Naive thymus-derived CD4-positive, alpha-beta T cell (primary cell): ENCODE results near the gene ACSL6. TPM values are rescaled to one million over a fixed set of nuclear protein-coding genes. Genes with fewer than 3 reads are reported as not detected.

Source experiments
- ATAC-seq: fragments of 150-1000 bp; cut with Tn5 transposase; 2 replicates; pipeline ENCODE4 v1.10.0; 2021; ENCODE audit warnings: mild to moderate bottlenecking, moderate library complexity
- CTCF ChIA-PET: fragments of 350-600 bp; sonication (Branson Sonifier 250); formaldehyde crosslinking; loops from one replicate; lab custom pipeline; 2021; ENCODE audit warnings: antibody characterized with exemption; lab: Charles Lee
- POLR2A ChIA-PET: fragments of 350-600 bp; sonication (Branson Sonifier 250); formaldehyde crosslinking; loops from one replicate; lab custom pipeline; 2021; ENCODE audit warnings: antibody characterized with exemption, inconsistent platforms; lab: Charles Lee
- DNase-seq, 9 donors: peaks; one replicate each; pipeline versions ENCODE4 v3.0.0 to v3.0.0-alpha.2; 2020 to 2022; ENCODE audit warnings: mixed read lengths in 1 of 9
- H3K27ac ChIP-seq: one replicate; pipeline ENCODE4 v1.7.0; 2013; ENCODE audit warnings: mild to moderate bottlenecking, low read depth, low read length, moderate library complexity
- H3K27me3 ChIP-seq, 2 donors: one replicate each; pipeline ENCODE4 v1.7.0; 2013; ENCODE audit warnings: low read length in 2 of 2, mild to moderate bottlenecking in 2 of 2, moderate library complexity in 2 of 2; ENCODE audit not compliant: control insufficient read depth in 2 of 2, insufficient read depth in 2 of 2
- H3K36me3 ChIP-seq, 3 experiments: 1 replicate in 2 of 3; 2 replicates in 1 of 3; pipeline ENCODE4 v1.7.0; 2013; ENCODE audit warnings: low read length in 3 of 3, mild to moderate bottlenecking in 3 of 3, moderate library complexity in 1 of 3; ENCODE audit not compliant: insufficient read depth in 3 of 3, control insufficient read depth in 2 of 3
- H3K4me1 ChIP-seq, 2 donors: one replicate each; pipeline ENCODE4 v1.7.0; 2013; ENCODE audit warnings: low read length in 2 of 2, mild to moderate bottlenecking in 2 of 2, moderate library complexity in 1 of 2; ENCODE audit not compliant: control insufficient read depth in 2 of 2, insufficient read depth in 2 of 2
- H3K4me3 ChIP-seq: 2 replicates; pipeline ENCODE4 v1.7.0; 2013; ENCODE audit warnings: mild to moderate bottlenecking, low read length
- H3K9me3 ChIP-seq, 3 experiments: 1 replicate in 2 of 3; 2 replicates in 1 of 3; pipeline ENCODE4 v1.7.0; 2013; ENCODE audit warnings: low read length in 3 of 3; ENCODE audit not compliant: control insufficient read depth in 2 of 3
- H3K27ac Mint-ChIP-seq, 9 donors: one replicate each; pipeline ENCODE4 v1.8.0; 2020 to 2022; ENCODE audit warnings: mixed read lengths in 9 of 9, mild to moderate bottlenecking in 8 of 9, moderate library complexity in 5 of 9, inconsistent platforms in 2 of 9
- H3K27me3 Mint-ChIP-seq, 5 donors: one replicate each; pipeline ENCODE4 v1.8.0; 2021 to 2022; ENCODE audit warnings: mixed read lengths in 5 of 5, mild to moderate bottlenecking in 1 of 5
- H3K36me3 Mint-ChIP-seq, 5 donors: one replicate each; pipeline ENCODE4 v1.8.0; 2020 to 2022; ENCODE audit warnings: mixed read lengths in 5 of 5, mild to moderate bottlenecking in 3 of 5, inconsistent platforms in 1 of 5
- H3K4me1 Mint-ChIP-seq, 7 donors: one replicate each; pipeline ENCODE4 v1.8.0; 2020 to 2022; ENCODE audit warnings: mixed read lengths in 7 of 7, mild to moderate bottlenecking in 3 of 7, inconsistent platforms in 1 of 7
- H3K4me3 Mint-ChIP-seq, 10 donors: one replicate each; pipeline ENCODE4 v1.8.0; 2020 to 2022; ENCODE audit warnings: mild to moderate bottlenecking in 10 of 10, mixed read lengths in 10 of 10, moderate library complexity in 6 of 10, inconsistent platforms in 2 of 10
- H3K9me3 Mint-ChIP-seq, 11 donors: one replicate each; pipeline ENCODE4 v1.8.0; 2020 to 2022; ENCODE audit warnings: mixed read lengths in 11 of 11, mild to moderate bottlenecking in 4 of 11, inconsistent platforms in 1 of 11, moderate library complexity in 1 of 11
- intact Hi-C, 2 donors: fragments of 100-400 bp; cut with micrococcal nuclease; formaldehyde crosslinking; loops; one replicate each; pipeline ENCODE4 v1.15.1; 2023
- polyA plus RNA-seq, 2 donors: library from polyadenylated mRNA; unstranded; fragments of 300-500 nt; fragmentation: Illumina TruSeq; gene quantifications; one replicate each; pipeline ENCODE4 v1.2.3, GENCODE V29; 2021
- total RNA-seq, 6 experiments: library from RNA in 5 of 6; stranded (reverse) in 5 of 6; gene quantifications; 1 replicate in 5 of 6; 2 replicates in 1 of 6; pipeline ENCODE4 v1.2.3 and lab custom pipeline; 2021 to 2026

Gene ACSL6
- total and polyA plus RNA-seq, 7 experiments from 2014 or later, result 13.6 to 42.8 (median 22.2) TPM

DNA sequence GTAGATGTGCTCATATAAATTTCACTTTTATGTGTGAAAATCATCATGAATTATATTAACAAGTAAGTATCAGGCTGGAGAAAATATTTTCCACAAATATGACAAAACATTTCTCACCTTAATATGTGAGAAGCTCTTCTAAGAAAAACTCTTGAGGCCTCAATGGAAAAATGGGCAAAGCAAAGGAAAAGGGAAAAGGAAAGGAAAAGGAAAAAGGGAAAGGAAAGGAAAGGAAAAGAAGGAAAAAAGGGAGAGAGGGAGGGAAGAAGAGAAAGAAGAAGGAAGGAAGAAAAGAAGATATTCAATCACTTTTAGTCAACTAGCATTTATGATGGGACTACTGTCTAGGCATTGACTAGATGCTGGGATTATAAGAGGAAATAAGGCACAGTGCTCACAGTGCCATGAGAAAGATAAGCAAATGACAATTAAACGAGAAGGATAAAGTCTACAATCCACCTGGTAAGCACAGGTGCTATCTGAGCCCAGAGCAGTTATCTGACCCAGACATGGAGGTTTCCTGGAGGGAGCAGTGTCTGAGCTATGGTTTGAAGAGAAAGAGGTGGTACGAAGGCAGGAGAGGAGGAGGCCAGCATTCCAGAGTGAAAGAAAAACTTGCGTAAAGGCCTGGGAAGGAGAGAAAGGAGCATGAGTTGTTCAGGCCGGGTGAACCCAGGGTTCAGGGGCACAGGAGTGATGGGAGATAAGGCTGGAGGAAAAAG lies 18.3 kb upstream of the ACSL6 start:
- Mint-ChIP-seq H3K4me3 (no peak overlapping the region), H3K27me3 (peaks cover 10 to 55% (median 14%) of the 10 kb centered on the region in 5 donors), H3K4me1 (peaks cover 8 to 17% (median 10%) of the 10 kb centered on the region in 7 donors), H3K36me3 (peaks cover 5 to 21% (median 11%) of the 10 kb centered on the region in 5 donors), H3K9me3 (peaks cover 3 to 23% (median 10%) of the 10 kb centered on the region in 11 donors), H3K27ac (no peak overlapping the region)
- Histone ChIP-seq H3K27ac (no peak overlapping the region), H3K4me1 (peaks cover 0 to 19% of the 10 kb centered on the region in 2 donors), H3K27me3 (no peaks in the 10 kb centered on the region), H3K9me3 (no peaks in the 10 kb centered on the region), H3K36me3 (no peaks in the 10 kb centered on the region), H3K4me3 (no peak overlapping the region)
- POLR2A ChIA-PET, result no interaction called here
- CTCF ChIA-PET, result no interaction called here
- intact Hi-C loops, result no loop called here
- ATAC-seq (no peak), DNase-seq (no peak)

DNA sequence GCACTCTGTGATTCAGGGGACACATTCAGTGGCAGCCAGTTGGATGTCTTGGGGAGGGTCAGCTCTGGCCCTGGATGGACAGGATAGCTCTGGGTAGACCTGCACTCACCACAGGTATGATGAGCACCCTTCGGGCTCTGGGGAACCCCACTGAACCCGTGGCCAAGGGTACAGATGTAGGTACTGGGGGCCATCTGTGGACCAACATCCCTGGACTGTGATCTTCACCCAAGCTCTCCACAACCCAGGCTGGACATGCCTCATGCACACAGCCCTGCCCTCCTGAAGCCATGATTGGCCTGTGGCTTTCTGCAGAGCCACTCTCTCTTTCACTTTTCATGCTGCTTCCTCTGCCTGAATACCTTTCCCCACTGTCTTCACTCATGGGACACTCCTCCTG lies 15.6 kb upstream of the ACSL6 start:
- Mint-ChIP-seq H3K9me3 (peaks cover 0 to 8% (median 1%) of the 10 kb centered on the region in 11 donors), H3K27me3 (peaks cover 8 to 34% (median 10%) of the 10 kb centered on the region in 5 donors), H3K4me1 (peaks cover 8 to 17% (median 10%) of the 10 kb centered on the region in 7 donors), H3K36me3 (peaks cover 0 to 14% (median 5%) of the 10 kb centered on the region in 5 donors), H3K4me3 (peak overlapping the region in 1 of 10 donors; percentile 58), H3K27ac (peak overlapping the region in 1 of 9 donors; percentile 44)
- Histone ChIP-seq H3K9me3 (no peaks in the 10 kb centered on the region), H3K27ac (no peak overlapping the region), H3K4me1 (peaks cover 0 to 19% of the 10 kb centered on the region in 2 donors), H3K4me3 (no peak overlapping the region), H3K27me3 (no peaks in the 10 kb centered on the region), H3K36me3 (no peaks in the 10 kb centered on the region)
- ATAC-seq (peak; percentile 18), DNase-seq (no peak)
- intact Hi-C loops, result no loop called here
- CTCF ChIA-PET, result no interaction called here
- POLR2A ChIA-PET, result no interaction called here

- Histone ChIP-seq H3K4me1 (peaks cover 0 to 19% of the 10 kb centered on the region in 2 donors), H3K27me3 (no peaks in the 10 kb centered on the region), H3K4me3 (no peak overlapping the region), H3K27ac (no peak overlapping the region), H3K9me3 (no peaks in the 10 kb centered on the region), H3K36me3 (no peaks in the 10 kb centered on the region)
- peak overlapping the region in 1 of 9 donors; percentile 21 for H3K27ac Mint-ChIP-seq
- ChIA-PET POLR2A (no interaction called here), CTCF (no interaction called here)
- H3K27me3 Mint-ChIP-seq, result peaks cover 8 to 29% (median 10%) of the 10 kb centered on the region in 5 donors
- intact Hi-C loops, result no loop called here
- DNase-seq (peak in 1 of 9 donors; percentile 44), ATAC-seq (peak; percentile 81)
- peaks cover 0 to 14% (median 5%) of the 10 kb centered on the region in 5 donors for H3K36me3 Mint-ChIP-seq
- H3K4me3 Mint-ChIP-seq, result peak overlapping the region in 1 of 10 donors; percentile 58
- peaks cover 8 to 17% (median 10%) of the 10 kb centered on the region in 7 donors for H3K4me1 Mint-ChIP-seq
- peaks cover 0 to 8% (median 0%) of the 10 kb centered on the region in 11 donors for H3K9me3 Mint-ChIP-seq
Measured at GRCh38 chr5:132026516-132027008, 15.1 kb upstream of the ACSL6 start.

DNA sequence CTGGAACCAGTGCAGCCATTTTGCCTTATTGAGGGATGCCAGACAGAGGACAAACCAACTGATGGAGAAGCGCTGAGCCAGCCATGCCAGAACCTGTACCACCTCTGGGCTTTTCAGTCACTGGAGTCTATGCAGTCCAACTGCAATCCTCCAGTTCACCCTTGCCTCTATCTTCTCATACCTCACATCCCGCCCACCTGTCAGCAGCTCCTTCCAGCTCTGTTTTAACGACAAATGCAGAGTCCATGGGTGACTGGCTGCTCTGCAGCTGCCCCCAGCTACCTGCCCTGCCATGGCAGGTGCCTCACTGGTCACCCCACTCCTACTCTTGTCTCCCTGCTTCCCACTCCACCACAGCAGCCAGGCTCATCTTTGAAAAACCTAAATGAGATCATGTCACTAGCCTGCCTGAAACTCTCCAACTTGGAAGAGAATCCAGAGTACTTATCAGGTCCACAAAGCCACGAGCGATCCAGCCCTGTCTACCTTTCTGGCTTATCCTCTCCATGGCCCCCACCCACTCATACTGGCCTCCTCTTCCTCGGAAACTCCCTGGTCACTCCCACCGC lies 14.0 kb upstream of the ACSL6 start:
- peaks cover 0 to 8% (median 0%) of the 10 kb centered on the region in 11 donors for H3K9me3 Mint-ChIP-seq
- no peak overlapping the region for H3K4me3 Mint-ChIP-seq
- Histone ChIP-seq H3K9me3 (no peaks in the 10 kb centered on the region), H3K36me3 (no peaks in the 10 kb centered on the region), H3K4me1 (peaks cover 3 to 26% of the 10 kb centered on the region in 2 donors), H3K4me3 (no peak overlapping the region), H3K27me3 (no peaks in the 10 kb centered on the region), H3K27ac (no peak overlapping the region)
- POLR2A ChIA-PET, result no interaction called here
- no peak for DNase-seq
- H3K36me3 Mint-ChIP-seq, result peaks cover 0 to 11% (median 5%) of the 10 kb centered on the region in 5 donors
- intact Hi-C loops, result no loop called here
- peaks cover 13 to 23% (median 17%) of the 10 kb centered on the region in 7 donors for H3K4me1 Mint-ChIP-seq
- no peak overlapping the region for H3K27ac Mint-ChIP-seq
- ATAC-seq, result no peak
- CTCF ChIA-PET, result no interaction called here
- H3K27me3 Mint-ChIP-seq, result peaks cover 8 to 30% (median 10%) of the 10 kb centered on the region in 5 donors

DNA sequence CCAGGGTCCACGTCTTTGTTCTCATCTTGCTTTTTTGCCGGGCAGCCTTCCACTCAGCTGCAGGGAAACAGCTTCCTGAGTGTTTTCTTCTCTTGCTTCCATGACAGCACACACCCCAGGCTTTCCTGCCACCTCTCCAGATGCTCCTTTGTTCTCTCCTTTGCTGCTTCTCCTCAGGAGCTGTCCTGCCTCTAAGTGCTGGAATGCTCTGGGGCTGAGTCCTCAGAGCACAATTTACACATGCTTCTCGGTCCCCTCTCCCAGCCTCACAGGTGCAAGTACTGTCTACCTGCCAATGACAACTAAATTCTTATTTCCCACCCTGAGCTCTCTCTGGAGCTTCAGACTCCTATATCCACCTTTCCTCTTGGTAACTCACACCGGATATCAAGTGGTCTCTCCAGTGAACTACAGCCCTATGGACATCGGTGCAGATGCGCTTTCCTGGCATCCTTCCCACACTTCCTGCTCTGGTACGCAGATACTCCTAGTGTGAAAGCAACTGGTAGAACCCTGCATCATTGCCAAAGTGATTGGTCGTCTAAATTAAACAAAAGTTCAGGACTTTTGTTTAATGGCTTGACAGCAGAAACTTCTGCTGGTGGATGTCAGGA lies 13.4 kb upstream of the ACSL6 start:
- intact Hi-C loops, result loop anchor here in 1 of 2 donors (5.0 kb wide), 1 partner anchor 228 kb away; the partner anchor contains the start of gene FNIP1
- Mint-ChIP-seq H3K27ac (no peak overlapping the region), H3K27me3 (peaks cover 3 to 24% (median 6%) of the 10 kb centered on the region in 5 donors), H3K9me3 (peaks cover 0 to 4% (median 0%) of the 10 kb centered on the region in 11 donors), H3K4me1 (peaks cover 14 to 28% (median 23%) of the 10 kb centered on the region in 7 donors), H3K4me3 (no peak overlapping the region), H3K36me3 (peaks cover 0 to 10% (median 2%) of the 10 kb centered on the region in 5 donors)
- H3K4me1 ChIP-seq, result peaks cover 9 to 29% of the 10 kb centered on the region in 2 donors
- no peaks in the 10 kb centered on the region for H3K9me3 ChIP-seq
- no peak overlapping the region for H3K27ac ChIP-seq
- ATAC-seq, result no peak
- H3K36me3 ChIP-seq, result no peaks in the 10 kb centered on the region
- DNase-seq, result no peak
- H3K27me3 ChIP-seq, result no peaks in the 10 kb centered on the region
- CTCF ChIA-PET, result no interaction called here
- POLR2A ChIA-PET, result no interaction called here
- H3K4me3 ChIP-seq, result no peak overlapping the region

- no peaks in the 10 kb centered on the region for H3K9me3 ChIP-seq
- ChIA-PET CTCF (interaction anchor here (0.8 kb wide), 1 partner anchor 435 kb away, joined by 3 read pairs; no protein-coding TSS in a partner anchor), POLR2A (no interaction called here)
- H3K4me3 ChIP-seq, result no peak overlapping the region
- H3K27ac Mint-ChIP-seq, result no peak overlapping the region
- peaks cover 14 to 34% (median 27%) of the 10 kb centered on the region in 7 donors for H3K4me1 Mint-ChIP-seq
- H3K36me3 ChIP-seq, result no peaks in the 10 kb centered on the region
- ATAC-seq, result no peak
- H3K27me3 Mint-ChIP-seq, result peaks cover 0 to 18% (median 3%) of the 10 kb centered on the region in 5 donors
- intact Hi-C loops, result loop anchor here in 1 of 2 donors (5.0 kb wide), 1 partner anchor 227 kb away; the partner anchor contains the start of gene FNIP1
- no peak overlapping the region for H3K4me3 Mint-ChIP-seq
- H3K9me3 Mint-ChIP-seq, result peaks cover 0 to 2% (median 0%) of the 10 kb centered on the region in 11 donors
- H3K36me3 Mint-ChIP-seq, result peaks cover 0 to 4% (median 0%) of the 10 kb centered on the region in 5 donors
- peaks cover 17 to 36% of the 10 kb centered on the region in 2 donors for H3K4me1 ChIP-seq
- no peak overlapping the region for H3K27ac ChIP-seq
- DNase-seq, result no peak
- no peaks in the 10 kb centered on the region for H3K27me3 ChIP-seq
Measured at GRCh38 chr5:132024117-132024435, 12.6 kb upstream of the ACSL6 start.
